GM12892 (cell line): ENCODE data around the gene FAM163B.

ENCODE experiments used
- DNase-seq: peaks from one replicate; pipeline ENCODE4 v3.0.0; 2011; ENCODE audit not compliant: insufficient read length
- FAIRE-seq: peaks from 2 replicates; lab custom pipeline; 2011; peaks lifted over from hg19 to GRCh38; lab: Jason Lieb, UNC
- POLR2A ChIP-seq: IDR thresholded peaks from 2 replicates; pipeline ENCODE4 v1.6.1; 2011; ENCODE audit warnings: low read depth, low read length, control low read depth
- POLR2AphosphoS5 ChIP-seq: IDR thresholded peaks from 2 replicates; pipeline ENCODE4 v1.6.1; 2011; ENCODE audit warnings: low read depth, low read length, control low read depth
- TAF1 ChIP-seq: IDR thresholded peaks from 2 replicates; pipeline ENCODE4 v1.6.1; 2011; ENCODE audit warnings: low read depth, mild to moderate bottlenecking, control low read depth, low read length, borderline replicate concordance

Gene FAM163B

DNA sequence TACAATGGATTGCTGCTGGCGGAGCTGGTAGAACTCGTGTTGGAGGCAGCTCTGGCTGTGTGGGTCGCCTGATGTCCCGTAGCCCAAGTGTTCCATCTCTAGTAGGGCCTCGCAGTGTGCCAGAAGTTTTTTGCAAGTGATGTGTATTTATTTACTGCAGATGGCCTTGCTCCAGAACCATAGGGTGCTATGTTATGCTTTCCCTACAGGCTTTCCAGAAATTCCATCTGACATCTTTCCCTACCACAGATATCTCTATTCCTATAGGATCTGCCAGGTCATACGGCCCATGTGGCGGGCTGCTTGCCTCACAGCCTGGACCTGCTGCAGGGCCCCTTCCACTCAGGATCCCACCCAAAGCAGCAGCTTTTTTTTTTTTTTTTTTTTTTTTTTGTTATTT is 57.7 kb downstream of the FAM163B start:
- TF ChIP-seq POLR2AphosphoS5, result no peak
- no peak for TF ChIP-seq TAF1
- no peak for TF ChIP-seq POLR2A
- FAIRE-seq (no peak), DNase-seq (no peak)

DNA sequence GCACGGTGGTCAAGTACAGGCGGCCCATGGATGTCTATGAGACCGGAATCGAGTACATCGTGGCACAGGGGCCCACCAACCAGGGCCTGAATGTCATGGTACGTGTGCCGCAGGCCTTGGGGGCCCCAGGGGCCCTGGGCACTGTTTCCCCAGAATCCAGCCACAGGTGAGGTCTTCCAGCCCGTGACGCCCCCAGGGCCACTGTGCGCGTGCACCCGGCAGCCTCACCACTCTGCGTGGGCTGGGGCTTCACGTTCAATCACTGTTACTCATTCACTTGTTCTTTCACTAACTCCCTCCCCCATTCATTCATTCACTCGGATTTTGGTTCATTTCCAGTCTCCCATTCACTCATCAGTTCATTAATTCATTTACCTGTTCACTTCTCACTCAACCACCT is 62.1 kb downstream of the FAM163B start:
- TF ChIP-seq POLR2AphosphoS5, result no peak
- TF ChIP-seq TAF1, result no peak
- no peak for TF ChIP-seq POLR2A
- FAIRE-seq, result no peak

DNA sequence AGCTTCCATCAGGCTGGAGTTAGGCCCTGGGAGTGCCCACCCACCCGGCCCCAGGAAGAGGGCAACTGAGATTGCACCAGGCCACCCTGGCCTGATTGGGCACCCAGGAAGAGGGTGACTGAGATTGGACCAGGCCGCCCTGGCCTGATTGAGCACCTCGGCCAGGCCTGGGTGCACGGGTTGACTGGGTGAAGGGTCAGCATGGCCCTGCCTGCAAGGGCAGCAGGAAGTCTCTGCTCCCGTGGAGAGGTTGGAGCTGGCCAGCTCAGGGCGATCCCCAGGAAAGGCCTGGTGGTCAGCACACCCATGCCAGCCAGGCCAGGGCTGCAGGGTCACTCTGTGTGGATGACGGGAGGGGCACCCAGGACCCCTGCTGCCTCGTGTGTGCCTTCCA is 62.9 kb downstream of the FAM163B start:
- TF ChIP-seq POLR2A (no peak), TAF1 (no peak), POLR2AphosphoS5 (no peak)
- DNase-seq (no peak), FAIRE-seq (no peak)

More for the DNA sequence above, 62.1 kb downstream of the FAM163B start:
- no peak for DNase-seq

DNA sequence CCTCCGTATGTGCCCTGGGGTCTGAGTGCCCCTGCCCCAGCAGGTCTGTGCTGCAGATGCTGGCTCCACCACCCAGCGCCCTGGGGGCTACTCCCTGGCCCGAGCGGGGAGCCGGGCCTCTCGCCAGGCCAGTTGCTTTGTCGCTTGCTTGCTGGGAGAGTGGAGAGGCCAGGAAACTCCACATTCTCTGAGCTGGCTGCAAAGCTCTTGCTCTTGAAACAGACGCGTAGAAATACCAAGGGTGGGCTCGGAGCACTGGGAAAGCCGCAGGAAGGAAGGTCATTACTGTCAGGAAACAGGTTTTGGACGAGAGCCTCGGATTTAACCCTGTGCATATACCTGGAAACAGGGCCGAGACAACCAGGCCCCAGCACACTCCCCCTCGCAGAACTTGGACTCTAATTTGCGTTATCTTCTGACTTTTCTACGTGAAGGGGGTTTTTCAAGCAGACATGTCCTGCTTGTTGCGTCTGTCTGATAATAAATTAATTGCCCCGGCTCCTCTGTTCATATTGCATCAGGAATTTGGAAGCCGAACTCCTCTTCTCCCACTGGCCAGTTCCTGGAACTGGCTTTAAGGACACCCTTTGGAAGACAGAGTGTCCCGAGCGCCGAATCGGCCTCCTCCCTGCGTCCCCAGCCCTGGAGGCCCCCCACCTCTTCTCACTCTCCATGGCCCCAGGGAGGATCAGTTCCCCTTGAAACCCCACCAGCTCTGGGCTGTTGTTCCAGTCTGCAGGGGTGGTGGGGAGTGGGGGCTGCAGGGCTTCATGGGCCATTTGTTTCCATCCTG is 63.5 kb downstream of the FAM163B start:
- FAIRE-seq (no peak), DNase-seq (no peak)
- TF ChIP-seq POLR2A (no peak), POLR2AphosphoS5 (no peak), TAF1 (no peak)

DNA sequence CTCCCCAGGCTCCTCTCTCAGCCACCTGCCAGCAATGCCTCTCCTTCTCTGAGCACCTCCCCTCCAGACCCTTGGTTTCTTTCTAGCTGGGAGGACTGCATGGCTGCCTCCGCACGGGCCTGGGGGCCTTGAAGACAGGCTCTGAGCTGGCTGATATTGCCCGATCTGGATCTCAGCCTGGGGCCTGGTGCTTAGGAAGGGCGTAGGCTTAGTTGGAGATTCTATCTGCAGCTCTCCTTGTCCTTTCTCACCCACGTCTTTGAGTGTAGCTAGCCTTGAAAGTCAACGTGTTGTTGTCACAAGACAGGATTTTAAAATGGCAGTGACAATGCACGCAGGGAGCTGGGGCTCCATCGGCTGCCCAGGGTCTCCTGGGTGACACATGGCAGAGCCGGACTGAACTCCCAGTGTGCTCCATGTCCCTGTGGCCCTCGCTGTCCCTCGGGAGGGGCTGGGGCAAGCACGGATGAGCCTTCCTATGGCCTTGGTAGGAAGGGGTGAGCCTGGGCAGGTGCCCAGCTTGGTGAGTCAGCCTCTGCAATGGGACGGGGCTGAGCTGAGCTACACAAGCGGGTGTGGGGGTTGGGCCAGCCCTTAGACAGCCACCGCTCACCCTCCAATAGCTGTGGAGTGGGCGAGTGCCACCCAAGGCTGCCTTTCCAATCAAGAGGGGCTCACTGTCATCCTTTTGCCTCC is 65.3 kb downstream of the FAM163B start:
- TF ChIP-seq POLR2AphosphoS5, result no peak
- TF ChIP-seq POLR2A, result no peak
- TF ChIP-seq TAF1, result no peak
- FAIRE-seq, result no peak
- DNase-seq, result no peak

DNA sequence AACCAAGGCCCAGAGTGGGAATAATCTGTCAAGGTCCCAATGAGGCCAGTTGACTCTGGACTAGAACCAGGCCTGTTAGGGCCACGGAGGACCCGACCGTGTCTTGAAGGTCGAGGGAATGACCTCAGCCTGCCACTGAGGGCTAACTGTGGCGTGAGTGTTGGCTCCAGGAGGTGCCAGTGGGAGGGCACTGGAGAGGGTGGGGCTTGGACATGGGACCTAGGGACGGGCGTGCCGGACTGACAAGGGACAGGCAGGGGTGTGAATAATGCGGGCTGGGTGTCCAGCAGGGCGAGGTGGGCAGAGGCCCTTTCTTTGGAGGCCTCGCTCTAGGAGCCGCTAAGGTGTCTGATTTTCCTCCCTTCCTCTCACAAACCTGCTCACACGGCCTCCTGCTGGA is 67.2 kb downstream of the FAM163B start:
- FAIRE-seq (no peak), DNase-seq (no peak)
- TF ChIP-seq POLR2AphosphoS5 (no peak), POLR2A (no peak), TAF1 (no peak)

DNA sequence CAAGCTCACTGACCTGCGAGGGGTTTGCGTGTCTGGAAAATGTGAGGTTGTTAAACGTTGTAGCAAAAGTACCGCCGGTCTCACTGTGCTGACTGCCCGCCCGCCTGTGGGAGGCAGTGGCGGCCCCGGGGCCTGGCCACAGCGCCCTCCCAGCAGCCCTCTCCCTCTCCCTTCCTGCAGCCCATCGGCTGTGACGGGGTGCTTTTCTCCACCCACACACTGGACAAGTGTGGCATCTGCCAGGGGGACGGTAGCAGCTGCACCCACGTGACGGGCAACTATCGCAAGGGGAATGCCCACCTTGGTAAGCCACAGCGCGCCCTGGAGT is 68.5 kb downstream of the FAM163B start:
- DNase-seq (no peak), FAIRE-seq (peak; percentile 63)
- TF ChIP-seq TAF1, result no peak
- no peak for TF ChIP-seq POLR2AphosphoS5

DNA sequence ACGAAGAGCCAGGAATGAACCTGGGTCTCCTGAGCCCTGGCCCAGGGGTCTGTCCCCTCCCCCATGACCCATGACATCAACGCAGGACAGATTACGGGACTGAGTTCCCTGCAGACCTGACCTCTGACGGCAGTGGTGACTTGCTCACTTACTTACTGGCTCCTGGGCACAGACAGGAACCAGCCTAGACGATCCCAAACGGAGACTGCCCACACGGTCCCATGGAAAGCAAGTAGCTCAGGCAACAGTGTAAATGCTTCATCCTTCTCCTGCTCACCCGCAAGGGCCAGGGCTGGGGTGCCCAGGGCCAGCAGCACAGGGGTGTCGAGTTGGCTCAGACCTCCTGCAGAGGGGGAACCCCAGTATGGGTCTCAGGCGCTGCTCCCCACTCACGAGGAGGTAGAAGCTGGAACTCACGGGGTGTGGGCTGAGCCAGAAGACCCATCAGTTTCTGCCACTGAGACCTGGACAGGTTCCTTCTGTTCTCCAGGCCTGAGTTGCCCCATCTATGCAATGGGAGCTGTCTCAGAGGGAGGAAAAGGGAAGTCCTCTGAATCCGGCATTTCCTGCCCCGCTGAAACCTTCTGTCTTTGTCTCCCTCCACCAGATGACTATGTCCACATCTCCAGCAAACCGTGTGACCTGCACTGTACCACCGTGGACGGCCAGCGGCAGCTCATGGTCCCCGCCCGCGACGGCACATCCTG is 69.0 kb downstream of the FAM163B start:
- no peak for FAIRE-seq
- DNase-seq, result no peak
- TF ChIP-seq POLR2AphosphoS5 (no peak), POLR2A (no peak), TAF1 (no peak)

DNA sequence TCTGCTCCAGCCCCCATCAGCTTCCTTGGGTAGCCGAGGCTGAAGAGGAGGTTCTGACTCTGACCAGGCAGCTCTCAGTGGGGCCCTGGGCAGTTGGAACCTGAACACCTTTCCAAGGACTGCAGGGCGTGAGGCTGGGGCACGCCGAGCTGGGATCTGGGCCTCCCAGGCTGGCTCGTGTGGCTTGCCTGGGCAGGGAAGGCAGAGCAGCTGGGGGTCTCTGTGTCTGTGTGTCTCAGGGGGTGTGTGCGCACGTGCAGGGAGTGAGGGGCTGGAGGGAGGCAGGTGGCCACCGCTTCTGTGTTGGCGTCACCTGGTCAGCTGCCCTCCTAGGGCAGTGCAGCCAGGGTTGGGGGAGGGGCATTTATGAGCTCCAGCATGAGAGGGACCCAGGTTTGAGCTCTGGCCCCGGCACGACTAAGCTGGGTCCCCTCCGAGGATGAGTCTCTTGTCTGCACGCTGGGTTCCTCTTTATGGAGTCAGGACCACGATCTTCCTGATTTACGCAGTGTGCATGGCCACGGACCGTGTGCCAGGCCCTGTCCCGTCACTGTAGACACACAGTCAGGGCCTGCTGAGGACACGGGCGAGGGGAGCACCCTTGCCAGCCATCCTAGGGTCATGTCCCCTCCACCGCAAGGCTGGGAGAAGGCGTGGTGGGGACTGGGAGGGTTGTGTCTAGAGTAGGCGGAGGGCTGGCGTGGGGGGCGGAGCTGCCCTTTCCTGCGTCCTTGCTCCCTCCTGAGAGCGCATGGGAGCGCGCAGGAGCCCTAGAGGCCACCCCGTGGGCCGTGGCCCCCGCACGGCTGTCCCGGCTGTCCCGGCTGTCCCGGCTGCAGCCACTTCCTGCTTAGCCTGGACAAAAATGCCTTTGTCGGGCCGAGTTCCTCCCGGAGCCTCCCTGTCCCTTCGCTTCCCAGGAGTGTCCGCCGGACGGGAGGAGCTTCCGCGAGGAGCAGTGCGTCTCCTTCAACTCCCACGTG is 70.0 kb downstream of the FAM163B start:
- no peak for TF ChIP-seq TAF1
- TF ChIP-seq POLR2A, result no peak
- TF ChIP-seq POLR2AphosphoS5, result no peak
- no peak for FAIRE-seq
- no peak for DNase-seq

DNA sequence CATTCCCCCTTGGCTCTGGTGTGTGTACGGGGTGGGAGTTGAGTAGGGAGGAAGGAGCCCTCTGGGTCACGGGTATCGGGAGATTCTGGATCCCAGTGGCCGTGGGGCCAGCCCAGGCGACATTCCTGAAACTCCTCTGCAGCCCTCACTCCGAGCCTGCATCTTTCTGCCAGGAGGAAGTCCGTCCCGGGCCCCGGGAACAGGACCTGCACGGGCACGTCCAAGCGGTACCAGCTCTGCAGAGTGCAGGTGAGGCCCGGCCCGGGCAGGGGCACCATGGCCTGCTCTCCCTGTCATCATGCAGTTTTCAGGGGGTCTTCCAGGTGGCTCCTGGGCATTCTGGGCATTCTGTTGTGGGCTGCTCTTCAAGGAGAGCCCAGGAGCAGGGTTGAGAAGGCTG is 71.0 kb downstream of the FAM163B start:
- FAIRE-seq, result no peak
- no peak for DNase-seq
- TF ChIP-seq POLR2A (no peak), TAF1 (no peak), POLR2AphosphoS5 (no peak)

DNA sequence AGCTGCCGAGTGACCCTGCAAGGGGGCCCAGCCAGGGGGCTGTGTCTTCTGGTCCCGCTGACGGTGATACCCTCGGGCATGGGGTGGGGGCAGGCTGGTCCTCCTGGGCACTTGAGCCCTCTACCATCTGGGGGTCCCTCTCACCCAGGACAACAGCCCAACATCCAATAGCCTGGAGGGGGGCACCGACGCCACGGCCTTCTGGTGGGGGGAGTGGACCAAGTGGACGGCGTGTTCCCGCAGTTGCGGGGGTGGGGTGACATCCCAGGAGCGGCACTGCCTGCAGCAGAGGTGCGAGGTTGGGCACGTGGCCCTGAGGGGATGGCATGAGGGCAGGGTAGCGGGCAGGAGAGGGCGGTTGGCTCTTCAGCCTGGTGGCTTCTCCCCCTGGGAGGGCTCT is 71.9 kb downstream of the FAM163B start:
- no peak for FAIRE-seq
- no peak for DNase-seq
- TF ChIP-seq POLR2A, result no peak
- TF ChIP-seq TAF1, result no peak
- no peak for TF ChIP-seq POLR2AphosphoS5

DNA sequence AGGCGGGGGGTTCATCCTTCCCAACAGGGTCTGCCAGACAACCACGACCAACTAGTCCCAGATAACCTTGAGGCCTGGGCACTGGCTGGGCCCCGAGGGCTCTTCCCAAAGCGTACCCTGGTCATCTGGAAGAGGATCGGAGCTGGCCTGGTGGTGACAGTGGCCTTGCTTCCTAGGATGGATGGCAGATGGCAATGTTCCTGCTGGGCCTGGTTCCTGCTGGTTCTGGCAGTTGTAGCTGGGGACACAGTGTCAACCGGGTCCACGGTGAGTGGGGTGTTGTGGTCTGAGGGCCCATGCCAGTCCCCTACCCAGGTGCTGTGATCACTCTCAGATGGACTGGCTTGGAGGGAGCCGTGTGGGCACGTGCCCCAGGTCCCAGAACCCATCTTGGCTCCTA is 72.7 kb downstream of the FAM163B start:
- no peak for TF ChIP-seq POLR2AphosphoS5
- no peak for TF ChIP-seq POLR2A
- no peak for TF ChIP-seq TAF1
- DNase-seq (no peak), FAIRE-seq (no peak)
